GM12874 (cell line): ENCODE results near the gene TMC6.

Source experiments
- CTCF ChIP-seq: IDR thresholded peaks from 2 replicates; pipeline ENCODE4 v1.5.1; 2011; ENCODE audit warnings: low read depth, mild to moderate bottlenecking, control low read depth, low read length, moderate library complexity; ENCODE audit not compliant: insufficient read depth

TMC6 gene

GRCh38 chr17:78133971-78134898 is 5.7 kb upstream of the TMC6 start:
- TF ChIP-seq CTCF: peak; percentile 81

GRCh38 chr17:78133179-78133951 is 4.8 kb upstream of the TMC6 start:
- no peak for TF ChIP-seq CTCF

- TF ChIP-seq CTCF: no peak
These were observed 4.2 kb upstream of the TMC6 start for GRCh38 chr17:78132767-78133178.

GRCh38 chr17:78132084-78132676 is 3.6 kb upstream of the TMC6 start:
- no peak for TF ChIP-seq CTCF

- no peak for TF ChIP-seq CTCF
These were observed 2.9 kb upstream of the TMC6 start for GRCh38 chr17:78131172-78132083.

- TF ChIP-seq CTCF: no peak
These were observed 2.0 kb upstream of the TMC6 start, which contains the start of gene TMC8 for GRCh38 chr17:78130437-78131101. Gene TMC8, plus strand, starts transcription at chr17:78130771. Its CDS starts 818 bp downstream, at chr17:78131589.
